H9 (cell line): Measurements from ENCODE around the gene HCN2. TPM values are rescaled to one million over a fixed set of nuclear protein-coding genes. Genes with fewer than 3 reads are reported as not detected.

Source experiments
- DNase-seq: peaks from one replicate; pipeline ENCODE4 v3.0.0-alpha.2; 2017
- H2AFZ ChIP-seq: one replicate; pipeline ENCODE4 v1.6.1; 2013; ENCODE audit warnings: mild to moderate bottlenecking, low read length, control low read depth, moderate library complexity
- H2AK5ac ChIP-seq: 2 replicates; pipeline ENCODE4 v1.6.1; 2013; ENCODE audit warnings: low read length, control low read depth, mixed read lengths; ENCODE audit not compliant: insufficient read length
- H2BK120ac ChIP-seq: one replicate; pipeline ENCODE4 v1.6.1; 2013; ENCODE audit warnings: low read depth, mild to moderate bottlenecking, low read length, control low read depth, inconsistent platforms; ENCODE audit not compliant: poor library complexity, severe bottlenecking
- H2BK12ac ChIP-seq: 2 replicates; pipeline ENCODE4 v1.6.1; 2013; ENCODE audit warnings: low read length, control low read depth, mixed read lengths, low read depth; ENCODE audit not compliant: insufficient read length
- H2BK15ac ChIP-seq: 2 replicates; pipeline ENCODE4 v1.6.1; 2013; ENCODE audit warnings: low read depth, low read length, control low read depth
- H2BK20ac ChIP-seq: one replicate; pipeline ENCODE4 v1.6.1; 2013; ENCODE audit warnings: low read depth, mild to moderate bottlenecking, low read length, control low read depth, inconsistent platforms; ENCODE audit not compliant: poor library complexity, severe bottlenecking
- H2BK5ac ChIP-seq: 2 replicates; pipeline ENCODE4 v1.6.1; 2013; ENCODE audit warnings: low read length, control low read depth, mixed read lengths; ENCODE audit not compliant: insufficient read length
- H3K14ac ChIP-seq: 2 replicates; pipeline ENCODE4 v1.6.1; 2013; ENCODE audit warnings: low read length, control low read depth; ENCODE audit not compliant: insufficient read depth
- H3K18ac ChIP-seq: 2 replicates; pipeline ENCODE4 v1.6.1; 2013; ENCODE audit warnings: low read depth, mild to moderate bottlenecking, mixed read lengths, low read length, control low read depth; ENCODE audit not compliant: insufficient read length
- H3K23ac ChIP-seq: 2 replicates; pipeline ENCODE4 v1.6.1; 2013; ENCODE audit warnings: low read length, control low read depth, mixed read lengths, low read depth; ENCODE audit not compliant: insufficient read length
- H3K23me2 ChIP-seq: 2 replicates; pipeline ENCODE4 v1.6.1; 2013; ENCODE audit warnings: low read depth, mild to moderate bottlenecking, mixed read lengths, low read length, control low read depth; ENCODE audit not compliant: insufficient read length, poor library complexity, severe bottlenecking
- H3K27ac ChIP-seq: 2 replicates; pipeline ENCODE4 v1.5.1; 2013; ENCODE audit warnings: low read length, control low read depth, mixed read lengths, low read depth; ENCODE audit not compliant: insufficient read length
- H3K27me3 ChIP-seq: 2 replicates; pipeline ENCODE4 v1.6.1; 2013; ENCODE audit warnings: low read length, control low read depth, inconsistent platforms; ENCODE audit not compliant: insufficient read depth
- H3K4ac ChIP-seq: 2 replicates; pipeline ENCODE4 v1.6.1; 2013; ENCODE audit warnings: low read depth, mild to moderate bottlenecking, control low read depth, inconsistent platforms, low read length, moderate library complexity
- H3K4me1 ChIP-seq: 2 replicates; pipeline ENCODE4 v1.6.1; 2013; ENCODE audit warnings: low read length, control low read depth, inconsistent platforms; ENCODE audit not compliant: insufficient read depth
- H3K4me2 ChIP-seq: 2 replicates; pipeline ENCODE4 v1.6.1; 2013; ENCODE audit warnings: low read length, control low read depth, mixed read lengths; ENCODE audit not compliant: insufficient read length, insufficient read depth
- H3K56ac ChIP-seq: 2 replicates; pipeline ENCODE4 v1.6.1; 2013; ENCODE audit warnings: low read depth, mild to moderate bottlenecking, mixed read lengths, low read length, control low read depth; ENCODE audit not compliant: insufficient read length
- H3K79me1 ChIP-seq: 2 replicates; pipeline ENCODE4 v1.6.1; 2013; ENCODE audit warnings: low read depth, mild to moderate bottlenecking, moderate library complexity, low read length, control low read depth, inconsistent platforms; ENCODE audit not compliant: insufficient read depth, poor library complexity, severe bottlenecking
- H3K79me2 ChIP-seq: 2 replicates; pipeline ENCODE4 v1.6.1; 2013; ENCODE audit warnings: low read length, control low read depth, inconsistent platforms; ENCODE audit not compliant: insufficient read depth
- H3K9ac ChIP-seq: 2 replicates; pipeline ENCODE4 v1.6.1; 2013; ENCODE audit warnings: low read length, control low read depth, mixed read lengths; ENCODE audit not compliant: insufficient read length; ENCODE audit errors: extremely low read depth
- H3K9me3 ChIP-seq: one replicate; pipeline ENCODE4 v1.6.1; 2013; ENCODE audit warnings: low read depth, low read length, inconsistent platforms; ENCODE audit not compliant: control insufficient read depth
- H3T11ph ChIP-seq: one replicate; pipeline ENCODE4 v1.6.1; 2013; ENCODE audit warnings: mild to moderate bottlenecking, low read length, control low read depth, inconsistent platforms
- H4K20me1 ChIP-seq: one replicate; pipeline ENCODE4 v1.6.1; 2013; ENCODE audit not compliant: control insufficient read depth, insufficient read length, insufficient read depth
- H4K5ac ChIP-seq: 2 replicates; pipeline ENCODE4 v1.6.1; 2013; ENCODE audit warnings: low read depth, mild to moderate bottlenecking, mixed read lengths, low read length, control low read depth; ENCODE audit not compliant: insufficient read length
- H4K8ac ChIP-seq: replicated peaks from 2 replicates; pipeline ENCODE4 v1.6.1; 2013; ENCODE audit warnings: low read length, control low read depth, mixed read lengths, low read depth; ENCODE audit not compliant: insufficient read length
- H4K91ac ChIP-seq: 2 replicates; pipeline ENCODE4 v1.6.1; 2013; ENCODE audit warnings: low read depth, mild to moderate bottlenecking, moderate library complexity, mixed read lengths, low read length, control low read depth; ENCODE audit not compliant: insufficient read length
- H3K27ac Mint-ChIP-seq, 3 experiments: 2 replicates in 2 of 3; 3 replicates in 1 of 3; pipeline ENCODE4 v1.8.0; 2020 to 2021; ENCODE audit warnings: mixed read lengths in 3 of 3, mild to moderate bottlenecking in 1 of 3, moderate library complexity in 1 of 3
- H3K27me3 Mint-ChIP-seq: 2 replicates; pipeline ENCODE4 v1.8.0; 2021; ENCODE audit warnings: low read depth, mild to moderate bottlenecking, moderate library complexity, mixed read lengths
- H3K36me3 Mint-ChIP-seq, 3 experiments: 2 replicates in 2 of 3; 3 replicates in 1 of 3; pipeline ENCODE4 v1.8.0; 2020 to 2021; ENCODE audit warnings: low read depth in 3 of 3, mixed read lengths in 3 of 3; ENCODE audit not compliant: insufficient read depth in 1 of 3
- H3K4me1 Mint-ChIP-seq, 2 experiments: 2 replicates each; pipeline ENCODE4 v1.8.0; 2020; ENCODE audit warnings: mixed read lengths in 2 of 2
- H3K4me3 Mint-ChIP-seq, 2 experiments: 2 replicates in 1 of 2; 3 replicates in 1 of 2; pipeline ENCODE4 v1.8.0; 2020 to 2021; ENCODE audit warnings: mild to moderate bottlenecking in 2 of 2, mixed read lengths in 2 of 2, moderate library complexity in 1 of 2
- H3K9me3 Mint-ChIP-seq, 2 experiments: 2 replicates in 1 of 2; 3 replicates in 1 of 2; pipeline ENCODE4 v1.8.0; 2020; ENCODE audit warnings: mild to moderate bottlenecking in 2 of 2, mixed read lengths in 2 of 2, moderate library complexity in 1 of 2
- CTCF ChIP-seq: fragments of 200-600 bp; sonication (generic); conservative IDR thresholded peaks from 3 replicates; pipeline ENCODE4 v1.8.0; 2021; ENCODE audit warnings: antibody characterized with exemption, mild to moderate bottlenecking
- WGBS: extraction: QIAGEN DNeasy Blood & Tissue Kit; methylation state at CpG from one replicate; pipeline ENCODE4 v1.1.7; 2013; ENCODE audit warnings: missing lambda C conversion rate, low lambda C conversion rate, mixed read lengths; ENCODE audit not compliant: insufficient read length; ENCODE audit errors: extremely low coverage; 5-methylcytosine and 5-hydroxymethylcytosine counted together
- total RNA-seq: library from RNA; stranded (reverse); gene quantifications from 2 replicates; pipeline ENCODE4 v1.2.1, GENCODE V29; 2021

HCN2 gene
- total RNA-seq, 1 experiment from 2014 or later, result 3.7 TPM

GRCh38 chr19:639253-640160 is 49.8 kb downstream of the HCN2 start, which contains the start of gene FGF22:
Gene FGF22 (plus strand): TSS chr19:639879. CDS start chr19:639926, 47 bp downstream.
- no peak within 1 kb of the TSS for H4K8ac ChIP-seq
- no peak within 1 kb of the TSS for H2BK20ac ChIP-seq
- H3K9me3 ChIP-seq, result no peaks in the 10 kb centered on the region
- H3K27ac ChIP-seq, result no peak within 1 kb of the TSS
- Mint-ChIP-seq H3K27ac (peak within 1 kb of the TSS in 1 of 3 experiments; percentile 74; a peak in 1 of 7 replicates), H3K36me3 (peaks cover 0 to 1% (median 0%) of the 10 kb centered on the region in 3 experiments; a peak in 1 of 7 replicates), H3K27me3 (peaks cover 29% of the 10 kb centered on the region), H3K9me3 (0 out of 5 replicates have a peak, but pooled peaks cover 0 to 3% of the 10 kb centered on the region in 2 experiments), H3K4me1 (peaks cover 4 to 5% of the 10 kb centered on the region in 2 experiments; a peak in 3 of 4 replicates), H3K4me3 (peak within 1 kb of the TSS; percentile 54 to 77)
- H3K79me1 ChIP-seq, result no peaks in the 10 kb centered on the region
- H4K20me1 ChIP-seq, result no peaks in the 10 kb centered on the region
- H3K4me1 ChIP-seq, result no peaks in the 10 kb centered on the region
- H3K23me2 ChIP-seq, result no peaks in the 10 kb centered on the region
- no peaks in the 10 kb centered on the region for H3K79me2 ChIP-seq
- no peak within 1 kb of the TSS for H2AK5ac ChIP-seq
- H2AFZ ChIP-seq, result no peak within 1 kb of the TSS
- H3K18ac ChIP-seq, result no peak within 1 kb of the TSS
- H2BK120ac ChIP-seq, result no peak within 1 kb of the TSS
- H3K27me3 ChIP-seq, result no peaks in the 10 kb centered on the region; the same call in 1 of the 2 replicates
- no peak within 1 kb of the TSS for H2BK15ac ChIP-seq
- no peak within 1 kb of the TSS for H3K4ac ChIP-seq
- no peak within 1 kb of the TSS for H3K23ac ChIP-seq
- H4K91ac ChIP-seq, result no peak within 1 kb of the TSS
- H2BK5ac ChIP-seq, result no peak within 1 kb of the TSS
- H4K5ac ChIP-seq, result no peak within 1 kb of the TSS
- H3K9ac ChIP-seq, result no peak within 1 kb of the TSS
- H3T11ph ChIP-seq, result no peak within 1 kb of the TSS
- peak; percentile 90 for DNase-seq
- no peak within 1 kb of the TSS for H3K14ac ChIP-seq
- no peak within 1 kb of the TSS for H3K56ac ChIP-seq
- H3K4me2 ChIP-seq, result peak within 1 kb of the TSS; percentile 48
- no peak for TF ChIP-seq CTCF
- no CpG with 5 or more reads among the region's 109 CpGs for WGBS
- no peak within 1 kb of the TSS for H2BK12ac ChIP-seq
